Right forelimb (tissue), 1 donor: ENCODE data around the gene CLDN19.
"Not testable (repeated sequence)": the region's sequence is repeated elsewhere in the genome, so short reads cannot be mapped to it uniquely, and the experiment has no call there.

Experiments
- DNase-seq: peaks from one replicate; pipeline ENCODE4 v3.0.0-alpha.2; 2018

CLDN19 gene

DNA sequence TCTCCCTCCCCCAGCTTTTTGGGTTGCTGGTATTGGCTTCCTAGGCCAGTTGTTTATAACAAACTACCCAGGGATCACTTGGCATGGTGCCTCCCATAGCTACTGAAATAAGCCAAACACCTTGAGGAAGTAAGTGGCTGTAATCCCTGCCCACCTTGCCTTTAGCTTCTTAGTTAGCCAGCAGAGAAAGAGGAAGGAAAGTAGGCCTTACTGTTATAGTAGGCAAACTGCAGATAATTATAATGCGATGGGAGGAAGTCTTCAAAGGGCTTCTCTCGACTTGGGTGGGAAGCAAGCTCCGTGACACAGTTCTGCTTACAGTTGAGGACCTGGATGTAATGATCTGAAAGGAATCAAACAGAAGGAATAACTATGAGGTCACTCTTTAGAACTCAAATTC lies 18.6 kb upstream of the CLDN19 start:
- no peak for DNase-seq

DNA sequence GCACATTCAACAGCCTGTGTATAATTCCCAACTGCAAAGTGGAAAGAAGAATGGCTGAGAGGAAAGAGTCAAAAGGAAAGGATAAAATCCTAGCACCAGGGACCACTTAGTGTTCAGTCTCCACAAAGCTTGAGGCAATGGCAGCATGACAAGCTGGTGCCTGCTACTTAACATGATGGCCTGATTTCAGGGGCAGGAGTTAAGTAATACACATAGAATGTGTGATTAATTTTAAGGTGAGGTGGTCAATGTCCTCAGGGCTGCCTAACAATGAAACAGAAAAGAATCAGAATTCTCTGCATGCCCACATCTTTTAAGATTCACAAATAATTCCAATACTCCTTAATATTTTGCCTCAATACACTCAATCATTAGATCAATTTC lies 17.8 kb upstream of the CLDN19 start:
- DNase-seq, result no peak

DNA sequence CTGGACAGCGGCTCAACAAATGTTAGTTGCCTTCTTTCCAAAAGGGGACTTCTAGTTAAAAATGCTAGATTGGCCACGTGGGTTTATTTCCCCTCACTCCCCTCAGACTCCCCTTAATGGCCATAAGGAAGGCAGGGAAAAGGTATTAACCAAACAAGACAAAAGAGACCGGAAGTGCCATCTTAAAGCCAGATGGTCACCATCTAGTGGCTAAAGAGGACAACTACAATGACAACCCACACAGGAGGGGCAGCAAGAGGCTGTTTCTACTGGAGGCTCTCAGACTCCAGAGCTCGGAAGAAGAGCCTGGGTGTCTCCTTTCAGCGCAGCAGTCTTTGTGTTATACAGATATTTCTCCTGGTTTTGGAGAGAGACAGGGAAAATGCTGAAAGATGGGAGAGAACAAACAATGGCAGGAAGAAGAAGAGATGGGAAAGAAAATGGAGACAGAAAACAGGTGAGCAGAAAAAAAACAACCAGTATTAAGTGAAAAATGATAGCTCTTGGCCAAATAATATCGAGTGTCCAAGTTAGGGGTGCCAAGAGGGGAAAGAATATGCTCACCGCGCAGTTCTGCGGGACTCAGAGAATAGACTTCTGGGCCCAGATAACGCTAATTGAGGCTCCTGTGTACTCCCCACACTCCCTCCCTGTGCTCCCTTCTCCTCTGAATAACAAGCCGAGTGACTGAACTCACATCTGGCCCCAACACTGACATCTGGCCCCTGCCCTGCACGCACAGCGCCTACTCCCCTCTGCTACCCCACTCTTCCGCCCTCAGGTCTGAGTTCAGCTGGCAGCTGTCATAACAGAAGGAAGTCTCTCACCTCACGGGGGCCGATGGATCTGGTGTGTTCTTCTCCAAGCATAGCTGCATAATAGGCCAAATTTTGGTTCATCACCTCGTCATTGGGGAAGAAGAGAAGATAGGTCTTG lies 17.2 kb upstream of the CLDN19 start:
- no peak for DNase-seq

DNA sequence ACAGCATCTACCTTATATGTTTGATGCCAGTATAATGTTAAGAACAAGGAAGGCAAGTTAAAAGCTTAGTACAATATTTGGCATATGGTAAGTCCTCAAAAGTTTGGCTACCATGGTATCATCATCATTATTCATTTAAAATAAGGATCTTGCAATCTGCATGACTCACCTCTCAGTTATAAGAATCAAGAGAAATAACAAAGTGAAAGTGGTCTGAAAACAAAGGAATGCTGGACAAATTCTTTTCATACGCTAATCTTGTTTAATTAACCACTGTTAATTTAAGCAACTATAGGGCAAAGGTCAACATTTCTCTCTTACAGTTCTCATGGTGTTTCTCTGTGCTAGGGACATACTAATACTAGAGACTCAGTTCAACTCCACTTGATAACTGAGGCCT lies 13.0 kb upstream of the CLDN19 start:
- DNase-seq, result no peak

DNA sequence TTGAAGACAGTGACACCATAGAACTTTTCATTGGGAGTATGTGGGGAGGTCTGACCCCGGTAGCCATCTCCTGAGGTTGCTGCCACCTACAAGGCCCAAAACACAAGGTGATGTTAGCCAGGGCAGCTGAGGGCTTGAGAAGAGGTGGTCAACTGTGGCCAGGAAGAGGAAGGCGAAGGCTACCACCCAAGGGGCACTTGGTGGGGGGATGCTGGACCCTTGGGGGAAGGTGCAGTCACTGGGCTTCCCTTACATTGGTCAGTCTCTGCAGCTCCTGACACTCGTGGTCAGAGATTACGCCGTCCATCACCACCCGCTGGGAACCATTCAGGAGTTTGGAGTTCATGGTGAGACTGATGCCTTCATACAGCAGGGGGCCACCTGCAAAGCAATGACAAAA lies 12.2 kb upstream of the CLDN19 start:
- no peak for DNase-seq

DNA sequence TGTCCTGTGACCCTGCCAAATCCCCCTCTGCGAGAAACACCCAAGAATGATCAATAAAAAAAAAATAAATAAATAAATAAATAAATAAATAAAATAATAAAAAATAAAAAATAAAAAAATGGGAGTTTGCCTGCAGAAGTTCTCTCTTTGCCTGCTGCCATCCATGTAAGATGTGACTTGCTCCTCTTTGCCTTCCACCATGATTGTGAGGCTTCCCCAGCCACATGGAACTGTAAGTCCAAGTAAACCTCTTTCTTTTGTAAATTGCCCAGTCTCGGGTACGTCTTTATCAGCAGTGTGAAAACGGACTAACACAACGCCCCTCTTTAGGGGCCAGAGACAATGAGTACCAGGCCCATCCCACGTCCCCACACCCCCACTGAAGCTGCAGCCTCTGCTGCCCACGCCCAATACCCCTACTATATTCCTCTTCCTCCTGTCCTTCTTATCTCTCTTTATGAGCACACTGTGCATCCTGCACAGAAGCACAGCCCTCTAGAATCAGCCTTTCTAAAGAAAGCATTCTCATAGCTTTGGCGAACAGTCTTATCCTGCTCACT lies 11.6 kb upstream of the CLDN19 start:
- DNase-seq, result not testable (repeated sequence)

DNA sequence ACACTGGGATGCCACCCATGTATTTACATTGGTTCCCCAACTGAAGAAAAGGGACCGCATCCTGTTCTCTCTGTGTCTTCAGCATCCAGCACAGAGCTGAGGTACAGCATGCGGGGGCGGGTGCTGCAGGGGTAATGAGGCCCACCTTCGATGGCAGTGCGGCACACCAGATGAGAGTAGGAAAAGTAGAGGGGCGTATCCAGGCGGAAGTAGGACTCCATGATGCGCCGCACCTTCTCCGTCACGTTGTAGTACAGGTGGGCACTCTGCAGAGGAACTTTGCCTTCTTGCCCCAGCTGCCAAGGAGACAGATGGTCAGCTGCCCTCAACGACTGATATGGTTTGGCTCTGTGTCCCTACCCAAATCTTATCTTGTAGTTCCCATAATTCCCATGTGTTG lies 10.0 kb upstream of the CLDN19 start:
- DNase-seq, result no peak

DNA sequence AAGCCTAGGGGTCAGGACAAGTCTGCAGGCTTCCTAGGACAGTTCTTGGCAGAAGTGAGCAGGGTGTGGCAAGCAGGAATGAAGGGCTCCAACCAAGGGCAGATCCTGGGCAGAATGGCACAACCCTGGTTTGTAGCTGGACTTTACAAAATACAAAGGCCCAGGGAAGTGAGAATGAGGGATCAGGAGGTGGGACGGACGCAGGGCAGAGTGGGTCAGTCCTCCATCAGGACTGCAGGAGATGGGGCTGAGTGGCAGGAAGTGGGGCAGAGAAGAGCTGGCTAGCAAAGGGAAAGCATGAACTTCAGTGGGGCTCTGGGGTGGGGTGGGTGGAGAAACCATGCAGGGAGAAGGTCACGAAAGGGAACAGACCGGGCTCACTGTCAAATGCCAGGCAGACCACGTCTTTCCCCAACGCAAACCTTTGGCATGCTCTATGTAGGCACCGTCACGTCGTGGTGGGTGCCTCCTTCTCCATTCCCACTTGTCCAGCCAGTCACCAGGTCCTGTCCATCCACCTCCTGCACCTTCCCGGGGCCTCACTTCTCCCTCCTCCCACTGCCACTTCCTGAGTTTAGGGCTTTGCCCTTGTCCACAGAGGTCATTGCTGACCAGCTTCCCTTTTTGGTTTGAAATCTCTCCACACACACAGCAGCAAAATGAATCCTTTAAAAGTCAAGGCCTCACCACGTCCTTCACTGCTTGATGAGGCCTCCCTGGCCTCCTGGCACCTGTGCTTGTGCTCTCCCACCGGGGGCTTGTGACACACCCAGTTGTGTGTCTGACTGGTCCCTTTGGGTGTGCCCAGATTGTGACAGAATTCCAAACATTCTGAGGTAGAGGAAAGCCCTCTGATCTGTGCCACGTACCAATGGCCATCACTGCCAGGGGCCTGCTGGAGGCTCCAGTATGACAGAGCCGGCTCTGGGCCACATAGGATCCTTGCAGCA lies 8.7 kb upstream of the CLDN19 start:
- DNase-seq, result no peak

DNA sequence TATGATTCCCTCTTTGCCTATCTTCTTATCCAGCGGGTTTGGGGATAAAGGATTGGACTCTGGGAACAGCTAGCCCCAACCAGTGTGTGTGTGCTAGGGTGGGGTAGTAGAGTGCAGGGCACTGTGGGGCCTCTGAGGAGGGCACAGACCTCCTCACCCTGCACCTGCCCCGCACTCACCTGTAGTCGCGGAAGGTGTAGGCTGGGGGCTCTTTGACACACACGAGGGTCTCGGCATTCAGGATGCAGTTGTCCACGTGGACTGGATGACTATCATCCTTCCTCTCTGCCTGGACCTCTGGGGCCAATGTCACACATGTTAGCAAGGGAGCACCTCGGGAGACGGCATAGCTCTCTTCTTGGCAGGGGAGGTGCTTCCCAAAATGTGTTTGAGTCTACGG lies 8.0 kb upstream of the CLDN19 start:
- DNase-seq, result no peak

DNA sequence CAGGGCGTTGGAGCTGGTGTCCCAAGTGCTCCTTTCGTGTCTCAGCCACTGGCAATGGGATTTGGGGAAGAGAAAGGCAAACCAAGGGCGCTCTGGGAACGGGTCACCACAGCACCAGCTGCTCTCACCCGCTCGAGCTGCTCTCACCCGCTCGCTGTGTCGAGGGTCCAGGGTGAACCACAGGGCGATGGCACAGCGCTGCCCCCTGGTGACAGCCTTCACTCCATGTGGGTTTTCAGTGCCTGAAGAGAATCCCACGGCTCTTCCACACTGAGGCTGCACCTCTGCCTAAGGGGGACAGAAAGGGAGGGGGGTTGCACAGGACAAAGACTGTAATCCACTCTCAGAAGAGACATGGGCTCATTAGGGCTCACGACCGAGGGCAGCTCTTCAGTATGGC lies 7.1 kb upstream of the CLDN19 start:
- DNase-seq, result no peak

DNA sequence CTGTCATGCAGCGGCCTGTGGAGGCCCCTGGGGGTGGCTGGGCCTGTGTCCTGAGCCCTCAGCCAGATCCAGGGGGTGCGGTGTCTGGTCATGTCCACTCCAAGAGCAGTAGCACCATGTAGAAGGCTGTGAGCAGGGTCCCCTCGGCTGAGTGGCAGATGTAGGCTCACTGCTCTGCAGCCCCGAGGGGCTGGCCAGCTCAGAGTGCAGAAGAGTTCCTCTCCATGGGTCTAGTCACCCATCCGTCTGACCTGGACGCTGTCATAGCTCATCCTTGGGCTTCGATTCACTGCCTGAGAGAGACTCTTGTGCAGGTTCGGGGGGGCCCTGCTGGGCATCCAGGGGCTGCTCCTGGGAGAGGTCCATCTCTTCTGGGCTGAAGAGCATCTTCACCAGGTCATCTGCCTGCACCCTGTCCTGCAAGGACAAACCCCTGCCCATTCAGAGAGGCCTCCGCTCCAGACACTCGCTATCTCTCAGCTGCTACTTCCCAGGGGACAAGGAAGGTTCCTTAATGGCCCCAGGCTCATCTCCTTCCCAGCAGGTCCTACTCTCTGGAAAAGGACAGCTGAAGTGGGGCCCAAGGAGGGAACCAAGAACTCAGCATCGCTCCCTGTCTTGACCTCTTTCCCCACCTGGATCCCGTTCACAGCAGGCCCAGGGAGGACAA lies 6.5 kb upstream of the CLDN19 start:
- no peak for DNase-seq

DNA sequence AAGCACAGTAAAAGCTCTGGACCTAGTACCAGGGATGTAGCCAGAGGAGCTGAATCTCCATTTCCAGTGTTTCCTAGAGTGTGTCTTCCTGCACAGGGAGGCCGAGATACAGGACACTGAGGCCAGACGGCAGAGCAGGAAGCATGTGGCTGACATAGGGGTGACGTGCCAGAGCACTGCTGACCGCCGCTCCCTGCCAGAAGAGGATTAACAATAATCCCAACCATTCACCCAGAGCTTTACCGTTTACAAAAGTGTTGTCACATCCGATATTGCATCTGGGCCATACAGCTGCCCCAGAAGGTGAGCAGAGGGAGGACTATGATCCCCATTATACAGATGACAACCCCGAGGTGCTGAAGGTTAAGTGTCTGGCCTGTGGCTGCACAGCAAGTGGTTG lies 5.8 kb upstream of the CLDN19 start:
- no peak for DNase-seq

DNA sequence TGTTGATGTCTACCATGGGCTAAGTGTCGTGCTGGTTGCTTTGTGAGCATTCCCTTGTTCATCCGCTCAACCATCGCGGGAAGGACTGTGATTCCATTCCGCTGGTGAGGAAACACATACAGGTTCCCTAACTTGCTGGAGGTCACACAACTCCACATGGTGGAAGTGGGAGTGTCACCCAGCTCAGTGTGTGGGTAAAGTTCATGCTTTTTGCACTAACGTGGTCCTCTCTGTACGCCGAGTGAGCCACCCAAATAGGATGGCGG lies 4.0 kb upstream of the CLDN19 start:
- DNase-seq, result no peak

DNA sequence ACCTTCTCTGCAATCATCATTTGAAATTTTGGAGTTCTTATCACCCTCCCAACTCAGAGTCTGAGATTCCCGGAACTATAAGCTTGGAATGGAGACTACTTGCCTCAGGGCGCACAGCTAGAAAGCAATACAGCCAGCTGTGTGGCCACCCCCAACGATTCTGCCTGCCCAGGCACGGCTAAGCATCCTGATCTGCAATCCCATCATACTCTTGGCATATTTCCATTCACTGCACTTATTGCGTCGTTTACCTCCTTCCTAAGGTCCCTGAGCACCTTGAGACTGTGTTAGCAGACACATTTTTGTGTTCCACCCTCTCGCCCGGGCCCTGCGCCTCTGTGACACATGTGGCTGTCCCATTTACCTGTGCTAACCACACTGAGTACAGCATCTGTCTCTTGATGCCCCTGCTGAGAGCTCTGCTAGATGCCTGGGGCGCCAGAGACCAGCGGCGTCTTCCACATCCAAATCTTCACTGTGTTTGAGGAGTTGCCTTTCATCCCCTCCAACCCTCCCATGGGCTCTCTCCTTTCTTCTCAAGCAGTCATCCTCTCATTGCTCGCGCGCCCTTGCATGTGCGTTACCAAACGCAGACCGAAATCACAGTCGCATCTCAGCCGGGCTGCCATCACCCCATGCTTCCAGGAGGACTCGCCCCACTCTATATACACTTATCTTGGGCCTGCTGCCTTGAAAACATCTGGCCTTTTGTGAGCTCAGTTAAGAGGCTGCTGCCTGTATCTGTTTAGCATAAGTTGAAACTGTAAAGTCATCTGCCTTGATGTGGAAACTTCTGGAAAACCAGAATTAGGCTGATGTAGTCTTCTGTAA lies 3.5 kb upstream of the CLDN19 start:
- no peak for DNase-seq

DNA sequence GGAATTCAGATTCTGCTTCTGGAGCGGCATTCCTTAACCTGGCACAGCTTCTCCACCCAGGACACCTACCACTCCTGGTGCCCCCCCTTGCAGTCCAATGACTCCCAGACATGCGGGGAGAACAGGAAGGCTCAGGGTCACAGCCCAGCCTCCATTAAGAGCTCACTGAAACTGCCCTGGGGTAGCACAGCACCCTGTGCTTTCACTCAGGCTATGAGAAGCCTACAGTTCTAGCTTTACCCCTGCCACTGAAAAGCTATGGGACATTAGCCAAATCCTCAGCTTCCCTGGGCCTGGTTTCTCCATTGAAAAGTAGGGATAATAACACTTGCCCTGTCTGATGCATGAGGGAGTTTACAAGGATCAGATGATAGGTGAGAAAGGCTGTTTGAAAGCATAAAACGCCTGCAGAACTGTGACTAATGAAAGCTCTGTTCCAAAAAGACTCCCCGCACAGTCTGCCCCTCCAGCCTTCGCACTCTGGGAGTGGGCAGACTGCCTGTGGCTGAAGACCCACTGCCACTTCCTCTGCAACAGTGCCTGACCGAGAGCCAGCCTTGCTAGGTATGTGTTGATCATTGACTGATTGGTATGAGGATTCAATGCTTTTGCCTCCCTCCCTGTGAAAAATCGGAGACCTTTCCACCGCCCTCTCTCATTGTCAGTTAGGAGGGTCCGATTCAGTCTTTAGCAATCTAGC lies 2.7 kb upstream of the CLDN19 start:
- DNase-seq, result no peak

DNA sequence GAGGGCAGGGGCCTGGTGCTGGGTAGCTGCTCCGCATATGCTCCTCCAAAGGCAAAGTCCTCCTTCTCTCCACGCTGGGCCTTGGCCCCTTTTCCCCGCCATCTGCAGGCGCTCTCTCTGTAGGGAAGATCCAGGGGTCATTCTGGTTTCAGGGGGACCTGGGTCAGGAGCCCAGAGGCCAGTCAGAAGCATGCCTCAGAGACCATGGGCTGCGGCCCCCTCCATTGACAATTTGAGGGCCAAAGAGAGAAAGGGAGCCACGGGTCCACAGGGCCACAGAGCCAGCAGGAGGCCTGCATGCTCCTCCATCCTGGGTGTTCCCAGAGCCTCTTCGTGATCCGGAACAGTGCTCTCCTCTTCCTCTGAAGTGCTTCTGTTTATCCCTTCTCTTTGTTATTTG lies 2.1 kb upstream of the CLDN19 start:
- DNase-seq, result no peak

DNA sequence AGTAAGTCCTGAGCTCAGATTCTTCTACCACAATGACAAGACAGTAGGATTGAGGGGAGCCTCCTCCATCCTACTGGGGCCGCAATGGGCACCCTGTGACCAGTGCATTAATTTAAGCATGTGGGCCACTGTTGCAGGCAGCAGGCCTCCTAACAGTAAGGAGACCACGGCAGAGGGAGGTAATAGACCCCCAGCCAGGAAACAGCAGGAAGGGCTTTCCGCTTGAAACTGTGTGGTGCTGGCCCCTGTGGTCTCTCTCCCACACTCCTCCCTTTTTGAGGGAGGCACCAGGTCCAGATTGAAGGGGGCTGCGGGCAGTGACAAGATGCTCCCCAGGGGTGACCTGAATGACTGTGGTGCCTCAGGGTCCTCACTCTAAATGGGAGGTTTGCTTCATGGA lies 1.7 kb upstream of the CLDN19 start:
- no peak for DNase-seq

DNA sequence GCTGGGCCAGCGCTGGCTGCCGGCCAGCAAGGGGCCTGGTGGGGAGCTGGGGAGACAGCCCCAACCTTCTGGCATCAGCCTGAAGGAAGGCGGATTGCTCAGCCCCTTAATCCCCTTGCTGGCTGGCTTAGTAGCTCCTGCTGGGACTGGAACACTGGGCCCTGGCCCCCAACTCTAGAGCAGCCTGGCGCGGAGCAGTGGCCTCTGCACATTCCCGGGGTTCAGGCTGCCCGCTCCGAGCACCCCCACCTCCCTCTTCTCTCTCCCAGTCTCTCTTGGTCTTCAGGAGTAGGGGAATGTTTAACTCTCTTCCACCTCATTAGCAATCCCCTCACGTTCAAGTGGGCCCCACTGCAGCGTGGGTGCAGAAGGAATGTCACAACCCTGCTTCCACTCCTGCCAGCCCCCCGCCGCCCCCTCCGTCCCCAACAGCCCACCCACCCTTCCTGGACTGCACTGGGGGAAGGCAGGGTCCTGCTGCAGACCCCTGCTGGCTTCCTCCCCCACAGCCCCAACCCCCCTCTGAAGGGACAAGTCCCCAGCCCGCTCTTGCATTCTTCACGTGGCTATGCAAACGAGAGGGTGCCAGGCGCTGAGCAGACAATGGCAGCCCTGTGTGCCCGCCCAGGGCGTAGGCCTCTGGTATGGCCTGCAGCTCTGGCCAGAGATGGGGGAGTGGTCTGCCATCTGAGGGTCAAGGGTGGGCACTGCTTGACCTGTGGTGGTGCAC lies 980 bp upstream of the CLDN19 start:
- no peak for DNase-seq

DNA sequence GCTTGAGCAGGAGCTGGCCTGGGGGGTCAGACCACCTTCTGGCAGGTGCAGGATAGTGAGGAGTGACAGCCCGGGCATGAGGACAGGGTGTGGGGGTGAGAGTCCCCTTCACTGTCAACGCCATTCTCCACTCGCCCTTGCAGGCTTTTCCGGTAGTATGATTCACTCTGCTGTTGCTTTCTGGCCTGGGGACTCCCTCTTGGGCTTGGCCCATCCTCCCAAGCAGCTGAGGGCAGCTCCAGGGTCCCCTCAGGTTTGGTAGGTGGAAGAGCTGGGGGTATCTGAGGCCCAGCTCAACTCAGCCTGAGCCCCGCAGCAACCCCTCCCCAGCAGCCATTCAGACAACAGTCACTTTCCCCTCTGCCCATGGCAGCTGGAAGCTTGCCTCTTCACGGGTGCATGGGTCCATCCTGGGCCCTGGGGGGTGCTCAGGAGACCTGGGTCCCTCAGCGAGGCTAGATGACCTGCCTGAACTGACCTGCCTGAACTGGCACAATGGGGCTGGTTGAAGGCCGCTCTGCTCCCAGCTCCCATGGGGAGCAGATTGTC lies 1.3 kb downstream of the CLDN19 start:
- no peak for DNase-seq

DNA sequence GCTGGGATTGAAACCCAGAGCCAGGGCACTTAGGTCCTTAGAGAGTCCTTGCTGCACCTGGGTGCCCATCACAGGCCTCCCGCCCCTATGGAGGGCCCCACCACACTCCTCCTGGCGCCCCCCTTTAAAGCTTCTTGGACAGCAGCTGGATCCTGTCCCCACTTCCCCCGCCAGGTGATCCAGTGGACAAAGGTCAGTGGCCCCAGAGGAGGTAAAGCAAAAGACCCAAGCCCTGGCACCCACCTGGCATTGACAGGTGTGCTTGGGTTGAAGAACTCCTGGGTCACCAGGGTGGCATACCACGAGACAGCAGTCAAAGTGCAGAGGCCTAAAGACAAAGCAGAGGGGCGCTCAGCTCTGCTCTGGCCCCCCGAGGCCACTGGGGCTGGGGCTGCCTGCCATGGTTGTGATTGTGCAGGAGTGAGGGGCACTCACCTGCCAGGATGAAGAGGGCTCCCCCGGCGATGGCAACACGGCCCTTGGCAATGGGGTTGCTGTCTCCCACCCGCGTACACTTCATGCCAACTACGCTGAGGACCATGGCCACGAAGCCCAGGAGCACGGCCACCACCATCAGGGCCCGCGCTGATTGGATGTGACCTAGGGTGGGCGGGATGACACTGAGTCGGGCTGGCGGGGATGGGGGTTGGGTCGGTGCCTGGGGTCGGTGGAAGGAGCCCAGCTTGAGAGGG lies 1.9 kb downstream of the CLDN19 start:
- DNase-seq, result no peak
